Neural progenitor cell (in vitro differentiated cells): ENCODE measurements around the gene HLF. TPM values are rescaled to one million over a fixed set of nuclear protein-coding genes. Genes with fewer than 3 reads are reported as not detected.
A peak's percentile ranks its signal among the peaks of the same experiment; 100 is the strongest.

ENCODE experiments used
- DNase-seq: peaks from one replicate; pipeline ENCODE4 v3.0.0-alpha.2; 2016; ENCODE audit warnings: low spot score
- H2AFZ ChIP-seq: fragments of 200-600 bp; sonication (generic); replicated peaks from 2 replicates; pipeline ENCODE4 v1.6.1; 2016; ENCODE audit warnings: antibody characterized with exemption
- H3F3A ChIP-seq: fragments of 200-600 bp; sonication (generic); 2 replicates; pipeline ENCODE4 v1.6.1; 2016; ENCODE audit warnings: antibody characterized with exemption, low read depth
- H3K27ac ChIP-seq: fragments of 200-600 bp; sonication (generic); 2 replicates; pipeline ENCODE4 v1.5.1; 2016; ENCODE audit warnings: mild to moderate bottlenecking
- H3K27me3 ChIP-seq: fragments of 200-600 bp; sonication (generic); 2 replicates; pipeline ENCODE4 v1.6.1; 2016; ENCODE audit warnings: mild to moderate bottlenecking, moderate library complexity
- H3K36me3 ChIP-seq: fragments of 200-600 bp; sonication (generic); 2 replicates; pipeline ENCODE4 v1.5.1; 2016
- H3K4me1 ChIP-seq: fragments of 200-600 bp; sonication (generic); 2 replicates; pipeline ENCODE4 v1.6.1; 2016; ENCODE audit warnings: mixed run types
- H3K4me2 ChIP-seq: fragments of 200-600 bp; sonication (generic); 2 replicates; pipeline ENCODE4 v1.6.1; 2016
- H3K4me3 ChIP-seq: fragments of 200-600 bp; sonication (generic); 2 replicates; pipeline ENCODE4 v1.5.1; 2016
- H3K79me2 ChIP-seq: fragments of 200-600 bp; sonication (generic); 2 replicates; pipeline ENCODE4 v1.6.1; 2016; ENCODE audit warnings: low read depth
- H3K9ac ChIP-seq: fragments of 200-600 bp; sonication (generic); 2 replicates; pipeline ENCODE4 v1.6.1; 2016
- H3K9me3 ChIP-seq: fragments of 200-600 bp; sonication (generic); 2 replicates; pipeline ENCODE4 v1.5.1; 2016; ENCODE audit warnings: low read depth
- H4K20me1 ChIP-seq: fragments of 200-600 bp; sonication (generic); 2 replicates; pipeline ENCODE4 v1.6.1; 2016; ENCODE audit warnings: low read depth
- H3K27ac Mint-ChIP-seq: 3 replicates; pipeline ENCODE4 v1.8.0; 2021; ENCODE audit warnings: mixed read lengths
- H3K27me3 Mint-ChIP-seq: 2 replicates; pipeline ENCODE4 v1.8.0; 2022; ENCODE audit warnings: low read depth, mild to moderate bottlenecking, inconsistent platforms, moderate library complexity, mixed read lengths; ENCODE audit not compliant: insufficient read depth
- H3K36me3 Mint-ChIP-seq: 3 replicates; pipeline ENCODE4 v1.8.0; 2021; ENCODE audit warnings: mixed read lengths
- H3K4me1 Mint-ChIP-seq: 3 replicates; pipeline ENCODE4 v1.8.0; 2021; ENCODE audit warnings: mixed read lengths
- H3K4me3 Mint-ChIP-seq: 3 replicates; pipeline ENCODE4 v1.8.0; 2021; ENCODE audit warnings: mild to moderate bottlenecking, moderate library complexity, mixed read lengths
- H3K9me3 Mint-ChIP-seq: 3 replicates; pipeline ENCODE4 v1.8.0; 2020; ENCODE audit warnings: mixed read lengths
- EZH2 ChIP-seq: fragments of 200-600 bp; sonication (generic); IDR thresholded peaks from 2 replicates; pipeline ENCODE4 v1.6.1; 2017; ENCODE audit warnings: antibody characterized with exemption, mild to moderate bottlenecking, moderate library complexity
- EZH2phosphoT487 ChIP-seq: fragments of 200-600 bp; sonication (generic); IDR thresholded peaks from 2 replicates; pipeline ENCODE4 v1.6.1; 2017; ENCODE audit warnings: antibody characterized with exemption
- total RNA-seq: library from RNA; depleted of rRNA; stranded (reverse); fragments of >200 nt; gene quantifications from 2 replicates; pipeline ENCODE4 v1.2.3, GENCODE V29; 2015; ENCODE audit warnings: low replicate concordance
- TF ChIP-seq, protein P1 (sequence below): fragments of 200-600 bp; sonication (generic); IDR thresholded peaks from 2 replicates; pipeline ENCODE4 v1.5.1; 2017; ENCODE audit warnings: antibody characterized with exemption, mild to moderate bottlenecking

Gene HLF
- total RNA-seq, 1 donor from 2014 or later: 0.11 TPM

DNA sequence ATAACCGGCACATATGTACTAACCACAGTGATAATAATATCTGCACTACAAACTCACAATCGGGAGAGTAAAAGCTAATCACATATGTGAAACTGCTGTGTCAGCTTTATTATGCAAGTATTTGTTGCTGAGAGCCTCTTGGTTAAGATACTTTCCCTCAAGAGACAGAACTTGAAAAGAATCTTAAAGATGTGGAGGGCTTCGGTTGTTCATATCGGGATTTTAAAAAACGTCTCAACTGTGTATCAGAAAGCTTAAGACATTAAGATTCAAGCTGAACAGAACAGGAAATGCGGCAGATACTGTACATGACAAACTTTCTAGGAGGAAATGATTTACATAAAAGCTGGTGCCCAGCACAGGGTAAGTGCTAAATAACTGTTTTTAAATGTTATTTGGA is 27.5 kb upstream of the HLF start:
- Mint-ChIP-seq H3K4me1 (peaks cover 8% of the 10 kb centered on the region), H3K27ac (no peak overlapping the region), H3K4me3 (peak overlapping the region; percentile 75), H3K9me3 (no peaks in the 10 kb centered on the region), H3K27me3 (peaks cover 4% of the 10 kb centered on the region), H3K36me3 (no peaks in the 10 kb centered on the region)
- Histone ChIP-seq H3K4me3 (no peak overlapping the region), H3F3A (peaks cover 19% of the 10 kb centered on the region), H3K4me1 (peaks cover 8% of the 10 kb centered on the region), H3K36me3 (no peaks in the 10 kb centered on the region), H4K20me1 (no peaks in the 10 kb centered on the region), H3K79me2 (no peaks in the 10 kb centered on the region), H2AFZ (no peak overlapping the region), H3K27me3 (peaks cover 53% of the 10 kb centered on the region), H3K9me3 (no peaks in the 10 kb centered on the region), H3K4me2 (no peak overlapping the region), H3K9ac (no peak overlapping the region), H3K27ac (no peak overlapping the region)
- no peak for DNase-seq
- TF ChIP-seq EZH2: no peak

GRCh38 chr17:55237841-55238178 is 26.9 kb upstream of the HLF start:
- peak overlapping the region; percentile 75 for H3K4me3 Mint-ChIP-seq
- Histone ChIP-seq H3K27me3 (peaks cover 53% of the 10 kb centered on the region), H3K4me1 (peaks cover 8% of the 10 kb centered on the region), H3F3A (peaks cover 19% of the 10 kb centered on the region), H3K4me2 (peak overlapping the region; percentile 86), H4K20me1 (no peaks in the 10 kb centered on the region), H3K27ac (no peak overlapping the region), H3K36me3 (no peaks in the 10 kb centered on the region), H3K9me3 (no peaks in the 10 kb centered on the region), H3K4me3 (peak overlapping the region; percentile 55), H3K79me2 (no peaks in the 10 kb centered on the region), H3K9ac (no peak overlapping the region), H2AFZ (peak overlapping the region; percentile 86)
- TF ChIP-seq EZH2phosphoT487 (no peak), EZH2 (no peak)
- TF ChIP-seq, protein P1, sequence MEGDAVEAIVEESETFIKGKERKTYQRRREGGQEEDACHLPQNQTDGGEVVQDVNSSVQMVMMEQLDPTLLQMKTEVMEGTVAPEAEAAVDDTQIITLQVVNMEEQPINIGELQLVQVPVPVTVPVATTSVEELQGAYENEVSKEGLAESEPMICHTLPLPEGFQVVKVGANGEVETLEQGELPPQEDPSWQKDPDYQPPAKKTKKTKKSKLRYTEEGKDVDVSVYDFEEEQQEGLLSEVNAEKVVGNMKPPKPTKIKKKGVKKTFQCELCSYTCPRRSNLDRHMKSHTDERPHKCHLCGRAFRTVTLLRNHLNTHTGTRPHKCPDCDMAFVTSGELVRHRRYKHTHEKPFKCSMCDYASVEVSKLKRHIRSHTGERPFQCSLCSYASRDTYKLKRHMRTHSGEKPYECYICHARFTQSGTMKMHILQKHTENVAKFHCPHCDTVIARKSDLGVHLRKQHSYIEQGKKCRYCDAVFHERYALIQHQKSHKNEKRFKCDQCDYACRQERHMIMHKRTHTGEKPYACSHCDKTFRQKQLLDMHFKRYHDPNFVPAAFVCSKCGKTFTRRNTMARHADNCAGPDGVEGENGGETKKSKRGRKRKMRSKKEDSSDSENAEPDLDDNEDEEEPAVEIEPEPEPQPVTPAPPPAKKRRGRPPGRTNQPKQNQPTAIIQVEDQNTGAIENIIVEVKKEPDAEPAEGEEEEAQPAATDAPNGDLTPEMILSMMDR: no peak
- H3K4me1 Mint-ChIP-seq: peaks cover 8% of the 10 kb centered on the region
- peaks cover 4% of the 10 kb centered on the region for H3K27me3 Mint-ChIP-seq
- no peak overlapping the region for H3K27ac Mint-ChIP-seq
- no peaks in the 10 kb centered on the region for H3K36me3 Mint-ChIP-seq
- no peaks in the 10 kb centered on the region for H3K9me3 Mint-ChIP-seq
- DNase-seq: no peak

GRCh38 chr17:55238179-55238930 is 26.4 kb upstream of the HLF start:
- Histone ChIP-seq H3K4me1 (peaks cover 8% of the 10 kb centered on the region), H3K9ac (no peak overlapping the region)
- H3K27ac Mint-ChIP-seq: no peak overlapping the region

More at GRCh38 chr17:55238179-55238930, 26.4 kb upstream of the HLF start:
- Mint-ChIP-seq H3K4me3 (peak overlapping the region; percentile 92), H3K9me3 (no peaks in the 10 kb centered on the region), H3K36me3 (no peaks in the 10 kb centered on the region), H3K27me3 (peaks cover 4% of the 10 kb centered on the region), H3K4me1 (peaks cover 8% of the 10 kb centered on the region)
- H3K4me2 ChIP-seq: peak overlapping the region; percentile 86
- H4K20me1 ChIP-seq: no peaks in the 10 kb centered on the region
- no peaks in the 10 kb centered on the region for H3K9me3 ChIP-seq
- H3K79me2 ChIP-seq: no peaks in the 10 kb centered on the region
- no peaks in the 10 kb centered on the region for H3K36me3 ChIP-seq
- peaks cover 53% of the 10 kb centered on the region for H3K27me3 ChIP-seq
- DNase-seq: peak; percentile 96
- TF ChIP-seq EZH2 (peak; percentile 51), EZH2phosphoT487 (no peak)
- TF ChIP-seq, protein P1: peak; percentile 14
- H3K27ac ChIP-seq: no peak overlapping the region
- H3K4me3 ChIP-seq: peak overlapping the region; percentile 55
- H2AFZ ChIP-seq: peak overlapping the region; percentile 86
- peaks cover 19% of the 10 kb centered on the region for H3F3A ChIP-seq
